Measurements from ENCODE around the gene CDRT15L2.
A peak's percentile ranks its signal among the peaks of the same experiment; 100 is the strongest.
"Not testable (repeated sequence)": the region's sequence is repeated elsewhere in the genome, so short reads cannot be mapped to it uniquely, and the experiment has no call there.

CDRT15L2 gene

DNA sequence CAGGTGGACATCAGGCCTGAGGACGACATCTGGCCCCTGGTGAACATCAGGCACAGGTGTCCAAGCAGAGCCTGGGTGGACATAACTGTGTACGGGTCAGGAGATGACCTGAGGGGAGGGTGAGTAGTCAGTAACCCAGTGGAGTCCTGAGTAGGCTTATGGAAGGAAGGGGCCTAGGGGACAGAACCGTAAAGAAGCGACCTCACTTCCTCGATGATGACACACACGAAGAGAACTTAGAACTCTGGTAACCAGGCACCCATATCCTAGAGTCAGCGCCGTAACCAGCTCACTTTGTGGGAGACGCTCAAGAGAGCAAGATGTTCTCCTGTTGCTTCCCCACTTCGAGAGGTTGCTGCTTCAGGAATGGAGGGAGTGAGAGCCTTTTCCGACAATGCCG lies at the start of gene CDRT15L2:
CDRT15L2 (plus strand) TSS at position 301 of the 400 bp plus-strand sequence; CDS start at position 321, 20 bp downstream.
- DNase-seq, result not testable (repeated sequence)

GRCh38 chr17:20530104-20530503 lies 49.4 kb upstream of the CDRT15L2 start:
- not testable (repeated sequence) for DNase-seq

DNA sequence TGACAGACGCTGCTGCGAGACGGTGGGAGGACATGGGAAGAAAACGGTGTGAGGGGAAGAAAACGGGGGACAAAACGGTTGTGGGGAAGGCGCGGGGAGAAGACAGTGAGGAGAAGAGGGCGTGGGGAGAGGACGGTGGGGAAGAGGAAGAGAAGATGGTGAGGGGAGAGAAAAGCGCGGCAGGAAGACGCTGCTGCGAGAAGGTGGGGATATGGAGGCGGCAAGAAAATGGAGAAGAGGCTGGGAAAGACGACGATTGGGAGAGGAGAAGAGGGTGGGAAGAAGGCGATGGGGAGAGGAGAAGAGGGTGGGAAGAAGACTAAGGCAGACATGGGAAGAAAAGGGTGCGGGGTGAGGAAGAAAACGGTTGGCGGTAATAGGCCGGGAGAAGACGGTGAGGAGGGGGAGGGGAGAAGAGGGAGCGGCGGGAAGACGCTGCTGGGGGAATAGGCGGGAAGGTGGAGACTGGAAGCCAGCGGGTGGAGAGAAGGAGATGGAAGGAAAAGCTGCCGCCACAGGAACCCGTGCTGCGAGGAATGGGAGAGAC lies 46.9 kb upstream of the CDRT15L2 start:
- DNase-seq, result peak; percentile 73

DNA sequence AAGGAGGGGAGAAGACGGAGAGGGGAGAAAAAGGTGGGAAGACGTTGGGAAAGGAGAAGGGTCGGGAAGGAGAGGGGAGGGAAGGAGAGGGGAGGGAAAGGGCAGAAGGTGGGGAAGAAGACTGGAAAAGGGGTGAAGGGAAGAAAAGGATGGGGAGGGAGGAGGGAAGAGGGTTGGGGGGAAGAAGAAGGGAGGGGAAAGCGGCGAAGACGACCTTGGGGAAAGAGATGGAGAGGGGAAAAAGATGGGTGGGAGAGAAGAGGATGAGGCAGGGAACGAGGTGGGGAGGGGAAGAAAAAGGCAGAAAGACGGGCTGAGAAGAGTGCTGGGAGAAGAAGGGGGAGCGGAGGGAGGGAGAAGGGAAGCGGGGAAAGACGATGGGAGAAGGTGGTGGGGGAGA lies 46.3 kb upstream of the CDRT15L2 start:
- not testable (repeated sequence) for DNase-seq

DNA sequence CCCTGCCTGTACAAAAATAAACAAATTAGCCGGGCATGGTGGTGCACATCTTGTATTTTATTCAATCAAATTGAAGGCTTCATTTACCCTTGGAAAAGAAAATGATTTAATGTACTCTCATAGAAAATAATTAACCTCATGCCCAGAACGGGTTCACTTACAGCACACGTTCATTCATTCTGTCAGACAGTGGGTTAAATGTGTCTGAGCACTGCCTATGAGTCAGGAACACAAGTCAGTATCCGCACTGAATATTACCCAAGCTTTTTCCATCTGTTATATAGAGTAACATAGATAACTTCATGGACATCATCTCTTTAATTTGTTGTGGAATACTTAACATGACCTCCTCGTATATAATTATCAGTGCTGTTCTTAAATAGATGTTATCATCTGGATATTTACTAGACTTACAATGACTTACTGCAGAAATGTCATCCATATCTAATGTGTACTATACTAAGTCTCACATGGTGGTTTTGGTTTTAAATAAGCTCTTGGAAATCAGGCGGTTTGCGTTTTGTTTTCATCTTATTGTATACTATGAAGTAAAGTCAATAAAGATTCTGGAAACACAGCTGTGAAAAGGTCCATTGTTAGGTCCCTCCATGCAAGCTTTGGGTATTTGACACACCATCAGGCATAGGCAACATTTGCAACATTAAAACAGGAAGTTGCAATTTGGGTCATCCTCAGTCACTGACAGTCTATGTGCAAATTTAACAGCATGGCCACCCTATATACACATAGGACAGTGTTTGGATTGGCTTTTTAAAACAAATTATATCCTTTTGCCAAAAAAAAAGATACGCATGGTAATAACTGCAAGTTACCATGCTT lies 44.6 kb upstream of the CDRT15L2 start:
- not testable (repeated sequence) for DNase-seq

- not testable (repeated sequence) for DNase-seq
These were observed 39.1 kb upstream of the CDRT15L2 start for GRCh38 chr17:20540414-20540813.

DNA sequence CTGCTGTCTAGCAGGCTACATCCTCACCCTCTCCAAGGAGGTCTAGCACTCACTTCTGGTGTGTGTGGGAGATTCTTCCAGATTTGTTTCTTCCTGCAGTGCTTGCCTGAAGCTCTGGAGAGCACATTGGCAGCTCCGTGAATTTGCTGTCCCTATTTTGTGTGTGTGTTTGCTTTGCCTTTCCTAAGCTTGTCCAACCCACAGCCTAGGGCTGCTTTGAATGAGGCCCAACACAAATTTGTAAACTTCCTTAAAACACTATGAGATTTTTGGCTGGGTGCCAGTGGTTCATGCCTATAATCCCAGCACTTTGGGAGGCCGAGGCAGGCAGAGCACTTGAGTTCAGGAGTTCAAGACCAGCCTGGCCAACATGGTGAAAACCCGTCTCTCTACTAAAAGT lies 38.7 kb upstream of the CDRT15L2 start:
- DNase-seq, result not testable (repeated sequence)

- DNase-seq, result not testable (repeated sequence)
These were observed 37.5 kb upstream of the CDRT15L2 start for GRCh38 chr17:20541853-20542546.

GRCh38 chr17:20547923-20548322 lies 31.6 kb upstream of the CDRT15L2 start:
- not testable (repeated sequence) for DNase-seq

- not testable (repeated sequence) for DNase-seq
These were observed 26.6 kb upstream of the CDRT15L2 start for GRCh38 chr17:20552920-20553319.

- DNase-seq, result not testable (repeated sequence)
These were observed 24.8 kb upstream of the CDRT15L2 start for GRCh38 chr17:20554728-20555127.

DNA sequence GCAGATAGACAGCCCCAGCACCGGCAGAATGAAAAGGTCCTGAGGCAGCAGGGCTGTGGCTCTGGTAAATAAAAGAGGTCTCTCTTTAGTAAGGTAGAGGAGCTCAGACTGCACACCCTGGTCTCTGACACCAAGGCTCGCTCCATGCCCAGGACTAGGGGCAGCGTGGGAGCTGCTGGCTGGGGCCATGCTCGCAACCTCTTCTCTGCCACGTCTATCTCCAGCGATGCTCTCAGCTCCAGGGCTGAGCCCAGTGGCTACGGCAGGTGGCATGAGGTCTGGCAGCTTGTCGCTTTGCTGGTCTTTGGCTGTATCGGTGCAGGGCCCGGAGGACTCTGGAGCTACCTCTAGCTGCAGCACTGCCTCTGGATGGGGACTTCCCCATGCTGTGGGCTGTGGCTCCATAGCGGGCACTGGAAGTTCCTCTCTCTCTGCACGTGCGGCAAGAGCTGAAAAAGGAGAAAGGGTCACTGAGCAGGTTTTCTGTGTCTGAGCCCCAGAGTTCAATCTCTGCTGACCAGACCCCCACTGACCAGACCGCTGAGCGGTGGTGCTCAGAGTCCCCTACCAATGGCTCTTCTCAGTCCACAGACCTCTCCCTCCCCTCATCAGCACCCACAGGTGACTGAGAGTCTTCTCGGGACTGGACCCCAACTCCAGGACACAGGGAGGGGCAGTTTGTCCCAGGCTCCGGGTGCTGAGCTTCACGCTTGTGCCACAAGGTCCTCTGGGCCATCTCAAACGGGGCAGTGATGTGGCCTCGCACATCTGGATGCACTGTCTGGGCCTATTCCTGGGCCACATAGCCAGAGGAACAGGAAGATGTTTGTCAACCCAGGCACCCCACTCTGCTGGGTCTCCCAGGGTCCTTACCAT lies 24.2 kb upstream of the CDRT15L2 start:
- not testable (repeated sequence) for DNase-seq

GRCh38 chr17:20558096-20558495 lies 21.4 kb upstream of the CDRT15L2 start:
- not testable (repeated sequence) for DNase-seq

DNA sequence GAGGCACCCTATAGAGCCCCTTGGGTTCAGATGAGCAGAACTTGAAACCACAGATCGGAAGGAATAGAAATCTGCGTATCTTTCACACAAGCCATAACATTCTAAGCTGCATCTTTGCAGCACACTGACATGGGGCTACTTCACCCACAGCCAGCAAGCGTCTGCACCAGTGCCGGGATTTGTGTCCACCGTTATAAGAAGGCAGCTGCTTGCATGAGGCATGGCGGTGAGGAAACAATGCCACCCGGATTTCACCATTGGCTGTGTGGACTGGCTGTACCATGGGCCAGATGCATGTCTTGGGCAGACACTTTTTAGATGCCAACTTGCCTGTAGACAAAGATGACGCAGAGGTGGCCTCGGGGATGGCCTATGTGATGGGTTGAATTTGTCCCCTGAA lies 20.5 kb upstream of the CDRT15L2 start:
- DNase-seq, result not testable (repeated sequence)

DNA sequence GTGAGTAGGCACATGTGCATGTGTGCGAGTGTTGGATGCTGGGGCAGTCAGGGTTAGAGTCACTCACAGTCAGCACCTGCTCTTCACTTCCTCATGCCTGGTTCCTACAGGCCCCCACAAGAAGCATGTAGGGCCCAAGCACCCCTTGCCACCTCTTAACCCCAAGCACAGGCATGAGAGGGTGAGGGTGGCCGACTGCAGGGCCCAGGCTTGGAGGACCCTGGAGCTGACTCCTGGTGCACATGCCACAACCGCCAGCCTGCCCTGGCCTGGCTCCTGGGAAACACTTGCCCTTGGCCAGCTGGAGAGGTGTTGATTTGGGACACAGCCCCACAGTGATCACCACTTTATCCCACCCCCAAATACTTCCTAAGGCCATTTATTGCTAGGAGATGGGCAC lies 16.9 kb upstream of the CDRT15L2 start:
- DNase-seq, result no peak

DNA sequence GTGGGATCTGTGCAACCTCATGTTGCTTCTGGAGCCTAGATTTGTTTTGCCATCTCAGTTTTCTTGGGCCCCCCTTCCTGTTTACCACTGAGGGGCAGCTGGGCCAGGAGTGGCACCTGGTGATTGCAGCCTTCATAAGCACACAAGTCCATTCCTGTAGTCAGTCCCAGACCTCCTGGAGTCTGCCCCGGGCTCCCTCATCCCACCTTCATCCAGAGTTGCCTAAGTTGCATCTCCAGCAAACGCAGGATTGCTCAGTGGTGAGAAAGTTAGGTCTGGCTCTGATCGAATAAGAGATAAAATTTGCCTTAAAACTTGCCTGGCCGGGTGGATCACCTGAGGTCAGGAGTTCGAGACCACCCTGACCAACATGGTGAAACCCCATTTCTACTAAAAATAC lies 14.3 kb upstream of the CDRT15L2 start:
- not testable (repeated sequence) for DNase-seq

DNA sequence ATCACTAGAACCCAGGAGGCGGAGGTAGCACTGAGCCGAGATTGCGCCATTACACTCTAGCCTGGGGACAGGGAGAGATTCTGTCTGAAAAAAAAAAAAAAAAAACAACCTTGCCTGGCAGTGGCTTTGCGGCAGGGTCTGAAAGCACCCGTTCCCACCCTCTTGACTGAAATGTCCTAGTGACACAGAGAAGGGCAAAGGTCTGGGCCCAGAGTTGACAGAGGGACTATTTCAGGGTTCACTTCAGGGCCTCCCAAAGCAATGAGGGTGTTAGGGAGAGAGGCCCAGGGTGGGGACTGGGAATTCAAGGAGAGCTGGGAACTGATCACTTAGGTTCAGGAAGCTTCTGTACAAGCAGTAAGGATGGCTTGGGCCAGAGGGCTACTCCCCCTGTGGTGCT lies 13.8 kb upstream of the CDRT15L2 start:
- DNase-seq, result no peak

DNA sequence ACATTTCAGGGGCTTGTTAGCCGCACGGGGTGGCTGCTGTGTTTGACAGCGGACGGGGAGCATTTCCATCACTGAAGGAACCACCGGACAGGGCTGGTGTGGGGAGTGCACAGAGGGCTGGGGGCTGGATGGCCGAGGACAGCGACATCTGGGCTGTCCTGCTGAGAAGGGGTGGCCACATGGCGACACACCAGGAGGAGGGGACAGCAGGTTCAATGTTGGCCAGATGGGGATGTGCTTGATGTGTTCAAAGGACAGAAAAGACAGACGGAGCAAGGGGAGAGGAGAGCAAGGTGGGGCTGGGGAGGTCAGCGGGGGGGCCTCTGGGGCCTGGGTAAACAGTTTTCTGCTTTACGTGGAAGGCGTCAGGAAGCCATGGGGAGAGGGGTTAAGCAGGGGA lies 12.8 kb upstream of the CDRT15L2 start:
- not testable (repeated sequence) for DNase-seq

DNA sequence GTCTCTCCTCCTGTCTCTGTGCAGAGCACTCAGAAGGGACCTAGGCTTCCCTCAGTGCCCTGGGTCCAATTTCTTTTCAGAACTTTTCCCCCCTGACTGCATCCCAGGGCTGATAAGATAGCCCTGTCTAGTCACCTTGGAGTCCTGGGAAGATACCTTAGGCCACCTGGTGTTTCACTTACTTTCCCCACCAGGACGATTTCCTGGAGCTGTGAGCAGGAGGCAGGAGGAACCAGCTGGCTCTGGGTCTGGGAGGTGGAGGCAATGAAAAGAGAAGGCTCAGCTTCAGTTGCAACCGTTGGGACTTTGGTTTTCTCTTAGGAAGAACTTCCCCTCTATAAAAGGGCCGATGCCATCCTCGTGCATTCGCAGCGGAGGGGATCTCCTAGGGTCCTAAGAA lies 12.1 kb upstream of the CDRT15L2 start:
- DNase-seq, result not testable (repeated sequence)

DNA sequence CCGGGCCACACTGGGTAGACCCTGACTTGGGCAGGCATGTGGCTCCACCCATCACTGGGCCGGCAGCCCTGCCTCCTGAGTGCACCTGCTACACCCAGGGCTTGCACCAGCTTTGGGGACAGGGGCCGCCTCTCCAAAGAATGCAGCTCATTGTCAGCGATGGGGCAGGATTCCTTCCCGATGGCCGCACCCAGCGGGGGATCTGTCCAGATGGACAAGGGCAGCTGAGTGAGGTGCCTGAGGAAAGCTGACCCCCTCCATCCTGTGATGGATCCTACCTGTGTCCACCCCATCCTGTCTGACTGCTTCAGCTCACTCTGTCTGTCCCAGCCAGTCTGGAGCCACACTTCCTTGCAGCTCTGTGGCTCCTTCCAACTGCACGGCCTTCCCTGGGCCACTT lies 10.9 kb upstream of the CDRT15L2 start:
- DNase-seq, result not testable (repeated sequence)

DNA sequence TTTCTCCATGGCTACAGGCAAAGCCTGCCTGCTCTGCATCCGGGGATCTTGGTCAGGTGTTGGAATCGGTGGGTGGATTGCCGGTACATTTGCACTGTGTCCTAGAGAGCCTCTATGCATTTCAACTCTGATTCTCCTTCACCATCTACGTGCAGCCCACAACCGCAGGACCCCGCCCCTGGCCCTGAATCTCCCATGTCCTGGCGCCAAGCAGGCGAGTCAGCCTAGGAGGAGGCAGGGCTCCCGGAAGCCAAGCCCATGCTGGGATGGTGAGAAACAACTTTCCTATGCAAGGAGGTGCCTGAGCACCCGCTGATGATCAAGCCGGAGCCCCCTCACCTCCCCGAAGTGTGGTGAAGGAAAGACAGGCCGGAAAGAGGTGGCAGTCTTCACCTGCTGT lies 7.9 kb upstream of the CDRT15L2 start:
- DNase-seq, result not testable (repeated sequence)

DNA sequence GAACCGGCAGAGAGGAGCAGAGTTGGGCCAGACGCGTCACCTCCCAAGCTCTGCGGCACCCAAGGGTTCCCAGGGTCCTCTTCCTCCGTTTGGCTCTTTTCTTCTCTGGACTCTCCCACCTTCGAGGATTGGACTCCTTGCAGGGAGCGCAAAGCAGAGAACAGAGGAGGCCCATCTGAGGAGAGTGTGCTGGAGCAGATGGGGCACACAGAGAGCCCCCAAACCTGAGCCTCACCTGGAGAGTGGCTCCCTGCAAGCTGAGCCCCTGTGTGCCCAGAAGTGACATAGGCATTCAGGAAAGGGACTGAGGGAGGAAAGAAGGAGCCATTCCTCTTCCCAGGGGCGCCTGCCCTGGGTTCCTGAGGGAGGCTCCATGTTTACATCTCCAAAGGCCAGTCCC lies 6.3 kb upstream of the CDRT15L2 start:
- not testable (repeated sequence) for DNase-seq

- not testable (repeated sequence) for DNase-seq
These were observed 4.5 kb upstream of the CDRT15L2 start for GRCh38 chr17:20575071-20575470.

Measured in right forelimb (tissue), 1 donor.